Measurements from ENCODE around the gene SMAD3.
"Not testable (repeated sequence)": the region's sequence is repeated elsewhere in the genome, so short reads cannot be mapped to it uniquely, and the experiment has no call there.

The SMAD3 gene

DNA sequence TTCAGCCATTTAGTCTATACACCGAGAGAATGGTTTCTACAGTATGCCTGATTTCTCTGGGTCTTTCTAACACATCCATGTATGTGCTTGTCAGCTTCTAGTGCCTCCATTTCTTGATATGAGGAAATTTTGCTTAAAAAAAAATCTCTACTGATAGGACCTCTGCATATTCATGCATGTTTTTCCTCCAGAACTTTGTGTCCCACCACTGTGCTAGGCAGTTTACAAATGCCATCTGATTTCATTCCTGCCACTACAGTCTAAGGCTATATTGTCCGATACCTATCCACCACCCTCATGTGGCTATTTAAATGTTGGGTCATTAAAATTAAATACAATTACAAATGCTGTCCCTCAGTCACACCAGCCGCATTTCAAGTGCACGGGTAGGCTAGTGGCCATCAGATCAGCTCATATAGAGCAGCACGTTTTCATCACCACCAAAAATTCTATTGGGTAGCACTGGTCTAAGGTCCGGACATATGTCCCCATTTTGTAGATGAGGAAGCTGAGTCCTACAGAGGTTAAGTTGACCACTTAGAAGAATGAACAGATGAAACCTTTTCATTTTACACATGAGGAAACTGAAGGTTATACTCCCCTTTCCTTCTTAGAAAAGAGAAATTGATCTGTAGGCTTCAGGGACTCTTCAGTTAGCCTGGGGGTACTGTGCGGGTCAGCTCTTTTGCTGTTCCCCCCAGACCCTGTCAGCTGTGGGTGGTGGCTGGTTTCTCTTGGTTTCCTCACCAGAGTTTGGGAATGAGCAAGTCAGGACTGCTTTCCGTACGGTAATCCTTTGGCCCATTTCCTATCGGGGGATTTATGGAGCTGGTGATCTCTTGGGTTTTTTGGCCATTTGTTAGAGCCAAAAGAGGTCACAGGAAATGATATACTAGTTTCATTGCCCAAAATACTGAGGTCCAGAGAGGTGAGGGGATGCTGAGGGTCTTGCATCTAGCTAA, 56.5 kb downstream of the SMAD3 start:
- TF ChIP-seq, protein P1, sequence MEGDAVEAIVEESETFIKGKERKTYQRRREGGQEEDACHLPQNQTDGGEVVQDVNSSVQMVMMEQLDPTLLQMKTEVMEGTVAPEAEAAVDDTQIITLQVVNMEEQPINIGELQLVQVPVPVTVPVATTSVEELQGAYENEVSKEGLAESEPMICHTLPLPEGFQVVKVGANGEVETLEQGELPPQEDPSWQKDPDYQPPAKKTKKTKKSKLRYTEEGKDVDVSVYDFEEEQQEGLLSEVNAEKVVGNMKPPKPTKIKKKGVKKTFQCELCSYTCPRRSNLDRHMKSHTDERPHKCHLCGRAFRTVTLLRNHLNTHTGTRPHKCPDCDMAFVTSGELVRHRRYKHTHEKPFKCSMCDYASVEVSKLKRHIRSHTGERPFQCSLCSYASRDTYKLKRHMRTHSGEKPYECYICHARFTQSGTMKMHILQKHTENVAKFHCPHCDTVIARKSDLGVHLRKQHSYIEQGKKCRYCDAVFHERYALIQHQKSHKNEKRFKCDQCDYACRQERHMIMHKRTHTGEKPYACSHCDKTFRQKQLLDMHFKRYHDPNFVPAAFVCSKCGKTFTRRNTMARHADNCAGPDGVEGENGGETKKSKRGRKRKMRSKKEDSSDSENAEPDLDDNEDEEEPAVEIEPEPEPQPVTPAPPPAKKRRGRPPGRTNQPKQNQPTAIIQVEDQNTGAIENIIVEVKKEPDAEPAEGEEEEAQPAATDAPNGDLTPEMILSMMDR (IDR thresholded peaks at IDR 0.05; ENCODE audit: borderline replicate concordance, control extremely low read depth, extremely low read depth, insufficient read depth, missing control alignments): no peak
- in situ Hi-C loops (cut with MboI; ENCODE audit: low sequenced_read_pairs, unreplicated experiment): no loop called here
- DNase-seq (ENCODE audit: low spot score): no peak

DNA sequence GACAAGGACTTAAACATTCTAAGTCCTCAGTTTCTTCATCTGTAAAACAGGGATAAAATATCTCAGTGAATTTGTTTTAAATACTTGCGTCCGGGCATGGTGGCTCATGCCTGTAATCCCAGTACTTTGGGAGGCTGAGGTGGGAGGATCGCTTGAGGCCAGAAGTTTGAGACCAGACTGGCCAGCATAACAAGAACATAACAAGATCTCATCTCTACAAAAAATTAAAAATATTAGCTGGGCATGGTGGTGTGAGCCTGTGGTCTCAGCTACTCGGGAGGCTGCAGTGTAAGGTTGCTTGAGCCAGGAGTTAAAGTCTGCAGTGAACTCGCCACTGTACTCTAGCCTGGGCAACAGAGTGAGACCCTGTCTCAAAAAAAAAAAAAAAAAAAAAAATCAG, 57.4 kb downstream of the SMAD3 start:
- in situ Hi-C loops (cut with MboI; ENCODE audit: low sequenced_read_pairs, unreplicated experiment); DNase-seq (ENCODE audit: low spot score): not testable (repeated sequence)

DNA sequence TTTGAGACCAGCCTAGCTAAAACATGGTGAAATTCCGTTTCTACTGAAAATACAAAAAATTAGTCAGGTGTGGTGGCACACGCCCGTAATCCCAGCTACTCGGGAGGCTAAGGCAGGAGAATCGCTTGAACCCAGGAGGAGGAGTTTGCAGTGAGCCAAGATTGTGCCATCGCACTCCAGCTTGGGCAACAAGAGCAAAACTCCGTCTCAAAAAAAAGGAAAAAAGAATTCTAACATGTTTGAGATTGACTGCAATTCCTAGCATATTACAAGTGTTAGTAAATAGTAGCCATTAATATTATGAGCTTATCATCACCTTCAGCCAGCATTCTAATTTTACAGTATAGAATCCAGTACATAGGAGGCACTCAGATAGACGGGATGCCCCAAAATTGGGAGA, 57.9 kb downstream of the SMAD3 start:
- DNase-seq (ENCODE audit: low spot score); in situ Hi-C loops (cut with MboI; ENCODE audit: low sequenced_read_pairs, unreplicated experiment): not testable (repeated sequence)

DNA sequence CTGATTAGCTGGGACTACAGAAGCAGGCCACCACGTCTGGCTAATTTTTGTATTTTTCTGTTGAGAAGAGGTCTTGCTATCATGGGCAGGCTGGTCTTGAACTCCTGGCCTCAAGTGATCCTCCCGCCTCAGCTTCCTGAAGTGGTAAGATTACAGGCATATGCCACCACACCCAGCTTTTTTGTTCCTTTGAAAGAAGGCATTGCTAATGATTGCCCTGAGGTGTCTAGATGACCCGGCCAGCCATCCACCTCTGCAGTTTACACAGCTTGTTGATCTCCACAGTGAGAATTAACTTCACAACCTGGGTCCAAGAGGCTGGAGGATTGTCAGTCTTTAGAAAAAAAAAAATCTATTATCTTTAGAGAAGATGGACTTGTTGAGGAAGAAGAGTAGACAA, 58.7 kb downstream of the SMAD3 start:
- no peak for DNase-seq (ENCODE audit: low spot score)
- in situ Hi-C loops (cut with MboI; ENCODE audit: low sequenced_read_pairs, unreplicated experiment): no loop called here
- TF ChIP-seq, protein P1 (IDR thresholded peaks at IDR 0.05; ENCODE audit: borderline replicate concordance, control extremely low read depth, extremely low read depth, insufficient read depth, missing control alignments): no peak

DNA sequence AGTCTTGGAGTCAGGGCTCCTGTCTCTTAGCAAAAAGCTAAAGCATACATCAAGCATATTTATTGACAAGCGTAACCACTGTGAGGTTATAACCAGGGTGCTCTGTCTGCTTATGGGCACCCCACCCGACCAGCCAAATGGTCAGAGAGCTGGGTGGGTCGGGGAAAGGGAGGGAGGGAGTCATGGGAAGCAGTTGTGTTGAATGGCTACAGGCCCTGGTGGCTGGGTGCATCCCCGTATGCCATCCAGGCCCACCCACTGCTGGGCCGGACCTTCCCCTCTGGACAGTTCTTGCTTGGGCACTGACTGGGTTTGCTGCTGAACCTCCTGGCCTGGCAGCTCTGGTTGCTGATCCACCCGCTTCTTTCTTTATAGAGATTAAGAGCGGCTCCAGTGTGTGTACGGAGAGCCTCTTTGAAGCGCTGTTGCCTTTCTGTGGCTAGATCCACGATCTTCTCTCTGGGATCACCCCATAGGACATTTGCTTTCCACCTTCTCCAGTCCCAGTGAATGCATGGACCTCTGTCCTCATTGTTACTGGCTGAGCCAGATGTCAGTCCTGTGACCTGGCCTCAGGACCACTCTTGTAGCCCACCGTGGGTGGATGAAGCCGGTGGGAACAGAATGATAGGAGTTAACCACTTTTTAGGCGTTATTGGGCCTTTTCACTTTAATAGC, 59.6 kb downstream of the SMAD3 start:
- TF ChIP-seq, protein P1 (IDR thresholded peaks at IDR 0.05; ENCODE audit: borderline replicate concordance, control extremely low read depth, extremely low read depth, insufficient read depth, missing control alignments): no peak
- no peak for DNase-seq (ENCODE audit: low spot score)
- in situ Hi-C loops (cut with MboI; ENCODE audit: low sequenced_read_pairs, unreplicated experiment): no loop called here

DNA sequence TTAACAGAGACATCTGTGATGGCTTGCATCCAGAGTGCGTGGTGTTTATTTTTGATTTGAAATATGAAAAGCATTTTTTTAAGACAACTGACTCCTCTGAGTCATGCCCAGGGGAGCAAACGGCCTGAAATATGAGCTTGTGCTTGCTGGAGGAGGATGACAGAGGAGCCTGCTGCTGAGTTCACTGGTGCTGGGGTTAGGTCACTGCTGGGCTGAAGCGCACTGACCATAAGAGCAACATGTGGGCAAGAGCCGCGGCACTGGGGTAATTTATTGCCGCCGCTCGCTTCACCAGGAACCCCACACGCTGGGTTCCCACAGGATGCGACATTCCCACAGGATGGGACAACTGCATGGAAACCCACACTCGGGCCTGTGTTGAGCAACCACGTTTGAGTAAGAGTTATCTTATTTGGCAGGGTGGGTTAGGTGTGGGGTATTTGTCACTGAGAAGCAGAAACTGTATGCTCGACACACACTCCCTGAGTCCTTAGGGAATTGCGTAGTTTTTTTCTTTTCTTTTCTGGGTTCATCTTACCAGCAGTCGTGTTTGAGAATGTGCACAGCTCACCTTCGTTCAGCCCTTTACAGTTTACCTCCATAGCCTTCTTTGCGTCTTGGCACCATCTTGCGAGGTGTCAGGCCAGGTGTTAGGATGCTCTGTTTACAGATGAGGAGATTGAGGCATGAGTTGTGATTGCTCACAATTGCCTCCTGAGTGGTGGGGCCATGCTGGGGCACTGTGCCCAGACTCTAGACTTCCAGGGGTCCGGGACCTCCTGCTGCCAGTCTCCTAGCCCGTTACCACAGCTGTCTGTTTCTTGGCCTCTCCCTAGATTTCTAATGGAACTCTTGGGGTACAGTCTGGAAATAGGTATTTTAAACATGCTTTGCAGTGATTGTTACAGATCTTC, 60.4 kb downstream of the SMAD3 start:
- TF ChIP-seq, protein P1 (IDR thresholded peaks at IDR 0.05; ENCODE audit: borderline replicate concordance, control extremely low read depth, extremely low read depth, insufficient read depth, missing control alignments): no peak
- in situ Hi-C loops (cut with MboI; ENCODE audit: low sequenced_read_pairs, unreplicated experiment): no loop called here
- DNase-seq (ENCODE audit: low spot score): no peak

DNA sequence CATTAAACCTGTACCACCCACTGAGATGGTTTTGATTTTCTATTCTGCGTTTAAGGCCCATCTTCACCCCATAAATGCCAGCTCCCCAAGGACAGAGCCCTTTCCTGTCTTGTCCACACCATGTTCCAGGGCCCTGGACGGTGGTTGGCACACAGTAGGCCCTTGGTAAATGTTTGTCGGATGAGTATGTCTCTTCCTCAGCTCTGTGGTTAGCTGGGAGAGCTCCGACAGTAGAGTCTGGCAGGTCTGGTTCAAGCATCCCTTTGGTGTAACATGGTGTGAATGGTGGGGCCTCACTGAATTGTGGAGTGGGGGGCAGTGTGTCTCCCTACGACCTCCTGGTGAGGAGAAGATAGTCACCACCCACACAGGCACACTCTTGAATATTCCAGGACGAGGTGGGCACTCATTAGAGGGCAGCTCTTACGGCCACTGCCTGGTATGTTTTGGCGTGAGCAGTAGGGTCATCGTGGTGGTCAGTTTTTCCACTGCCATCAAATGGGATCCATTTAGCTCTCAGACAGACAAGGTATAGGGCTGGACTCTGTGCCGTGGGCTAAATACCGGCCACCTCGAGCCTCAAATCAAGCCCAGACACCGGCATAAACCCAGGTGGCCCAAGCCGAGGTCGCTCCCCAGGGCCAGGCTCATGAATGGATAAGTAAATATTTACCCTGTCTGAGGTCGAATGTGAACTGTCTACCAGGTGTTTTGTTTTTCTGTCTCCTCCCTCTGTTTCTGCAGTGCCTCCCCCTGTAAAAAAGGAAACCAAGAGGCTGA, 61.3 kb downstream of the SMAD3 start:
- no peak for DNase-seq (ENCODE audit: low spot score)
- in situ Hi-C loops (cut with MboI; ENCODE audit: low sequenced_read_pairs, unreplicated experiment): no loop called here
- TF ChIP-seq, protein P1 (IDR thresholded peaks at IDR 0.05; ENCODE audit: borderline replicate concordance, control extremely low read depth, extremely low read depth, insufficient read depth, missing control alignments): no peak

Measured in GM13976 (cell line).